ENCODE data around the gene ATAD3C.

- TF ChIP-seq POLR2A (IDR thresholded peaks at IDR 0.05; ENCODE audit: low read depth, low read length) (no peak), POLR2AphosphoS5 (IDR thresholded peaks at IDR 0.05; ENCODE audit: low read depth, low read length) (no peak)
Observed at GRCh38 chr1:1482856-1483255, 33.4 kb downstream of the ATAD3C start.

All from GM12892 (cell line).